GM18502 (cell line): ENCODE results near the gene ENO3.

ENCODE experiments used
- ATAC-seq: cut with Tn5 transposase; IDR thresholded peaks from one replicate; pipeline ENCODE4 v1.9.1; 2021; ENCODE audit warnings: mild to moderate bottlenecking; ENCODE audit not compliant: unreplicated experiment, poor library complexity

Gene ENO3

DNA sequence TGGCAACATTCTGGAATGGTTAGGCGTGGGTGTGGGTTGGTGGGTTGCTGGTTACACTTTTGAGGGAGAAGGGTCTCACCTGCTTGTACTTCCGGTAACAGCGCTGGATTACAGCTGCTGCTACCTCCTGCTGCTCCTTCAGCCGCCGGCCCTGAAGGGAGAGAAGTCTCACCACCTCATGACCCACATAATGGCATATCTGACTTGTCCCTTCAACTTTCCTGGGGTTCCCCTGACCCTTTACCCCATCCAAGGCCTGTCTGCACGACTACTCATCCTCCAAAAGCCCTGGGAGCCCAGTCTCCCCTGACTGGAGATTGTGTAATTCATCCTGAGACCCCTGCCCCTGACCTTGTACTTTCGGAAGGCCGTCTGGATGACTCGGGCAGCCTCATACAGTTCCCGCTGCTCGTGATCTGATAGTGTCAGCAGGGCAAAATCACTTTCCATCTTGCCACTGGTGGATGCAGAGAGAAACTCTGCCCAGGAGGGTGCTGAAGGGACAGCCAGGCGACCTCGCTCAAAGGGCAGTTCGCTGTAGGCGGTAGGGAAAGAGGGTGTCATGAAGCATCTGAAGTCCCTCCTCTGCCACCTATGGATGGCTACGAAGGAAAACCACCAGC, 18.7 kb downstream of the ENO3 start:
- ATAC-seq, result no peak

DNA sequence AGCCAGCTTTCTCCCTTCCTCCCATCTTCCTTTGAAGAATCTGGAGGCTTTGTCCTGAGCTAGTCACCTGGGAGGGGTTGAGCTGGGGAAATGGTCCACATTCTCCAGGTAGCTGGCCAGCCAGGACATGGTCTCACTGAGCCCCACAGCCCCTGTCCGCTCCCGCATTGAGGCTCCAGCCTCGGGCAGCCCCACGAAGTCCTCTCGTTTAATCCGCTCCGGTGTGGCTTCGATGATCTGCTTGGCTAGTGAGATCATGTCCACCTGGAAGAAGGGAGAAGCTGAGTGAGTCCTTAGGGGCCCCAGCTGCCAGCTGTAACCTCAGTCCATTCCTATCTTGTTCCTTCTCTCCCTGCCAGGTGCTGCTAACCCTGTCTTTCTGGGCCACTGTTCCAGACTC, 19.4 kb downstream of the ENO3 start:
- no peak for ATAC-seq

GRCh38 chr17:4971826-4972225, 20.9 kb downstream of the ENO3 start:
- no peak for ATAC-seq

GRCh38 chr17:4972322-4972721, 21.4 kb downstream of the ENO3 start:
- ATAC-seq, result no peak

DNA sequence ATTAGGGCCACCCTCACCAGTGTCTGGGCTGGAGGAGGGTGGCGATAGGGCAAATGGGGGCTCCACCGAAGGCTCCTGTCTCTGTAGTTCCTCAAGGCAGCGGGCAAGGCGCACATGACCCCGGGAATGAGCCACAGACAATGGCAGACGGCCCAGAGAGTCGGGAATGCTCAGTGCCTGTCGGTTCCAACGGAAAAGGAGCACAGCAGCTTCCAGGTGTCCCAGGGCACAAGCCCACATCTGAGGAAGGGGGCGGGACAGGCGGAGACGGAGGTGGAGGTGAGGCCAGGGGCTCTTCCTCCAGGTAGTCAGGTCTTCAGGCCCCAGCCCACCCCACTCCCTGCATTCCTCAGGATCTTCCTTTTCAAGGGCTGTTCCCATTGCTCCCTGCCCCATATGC, 21.8 kb downstream of the ENO3 start:
- ATAC-seq, result no peak

DNA sequence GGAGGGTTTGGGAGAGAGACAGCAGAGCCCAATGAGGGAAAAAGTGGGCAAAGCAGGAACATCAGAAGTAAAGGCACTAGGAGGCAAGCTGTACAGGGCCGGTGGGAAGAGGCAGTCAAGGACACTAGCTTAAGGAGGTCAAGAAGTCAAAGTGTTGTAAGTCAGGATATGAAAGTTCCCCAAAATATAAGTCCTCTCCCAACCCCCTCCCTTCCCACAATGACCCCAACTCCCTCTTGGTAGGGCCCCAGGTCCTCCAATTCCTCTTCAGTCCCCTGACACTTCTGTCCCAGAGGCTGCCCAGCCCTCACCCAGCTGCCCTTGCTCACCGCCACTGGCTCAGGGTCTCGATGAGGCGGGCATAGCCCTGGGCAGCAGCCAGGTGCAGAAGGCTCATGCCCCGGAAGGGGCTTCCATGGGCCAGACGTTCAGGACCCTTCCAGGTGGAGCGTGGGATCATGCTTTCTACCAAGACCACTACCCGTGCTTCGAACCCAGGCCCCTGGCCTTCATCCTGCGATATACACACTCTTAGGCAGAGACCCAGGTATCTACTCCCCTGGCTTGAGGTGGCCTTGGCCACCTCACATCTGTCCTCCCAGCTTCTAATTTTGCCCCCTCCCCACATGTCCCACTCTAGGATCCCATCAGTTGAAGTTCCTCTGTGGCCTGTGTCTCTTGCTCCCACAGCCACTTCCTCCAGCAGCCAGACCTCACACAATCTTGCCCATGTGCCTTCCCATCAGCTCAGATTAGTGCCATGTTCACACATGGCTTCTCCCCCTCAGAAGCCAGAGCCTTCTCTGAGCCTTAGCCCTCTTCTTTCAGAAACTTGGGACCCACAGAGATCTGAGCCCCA, 22.6 kb downstream of the ENO3 start:
- ATAC-seq, result no peak

DNA sequence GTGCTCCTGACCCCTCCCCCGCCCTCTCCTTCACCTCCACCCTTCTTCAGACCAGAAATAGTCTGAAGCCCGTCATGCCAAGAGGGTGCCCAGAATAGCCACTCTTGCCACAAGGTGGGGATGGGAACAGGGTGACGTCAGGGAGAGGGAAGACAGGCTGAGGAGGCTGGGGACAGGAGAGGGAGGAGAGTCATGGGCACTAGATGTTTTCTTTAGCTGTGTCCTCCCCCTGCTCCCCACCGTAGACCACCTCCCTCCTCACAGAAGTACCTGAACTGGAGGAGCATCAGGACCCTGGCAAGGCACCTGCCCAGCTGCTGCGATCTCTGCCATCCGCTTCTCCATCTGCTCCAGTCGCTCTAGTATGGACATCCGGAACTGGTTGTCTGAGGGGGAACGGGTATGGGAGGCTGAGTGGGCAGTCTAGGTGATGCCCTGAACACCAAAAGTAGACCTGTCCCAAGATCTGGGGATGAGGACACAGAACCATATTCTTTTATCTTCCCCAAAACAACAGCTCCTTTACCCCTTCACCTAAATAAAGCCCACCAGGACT, 23.3 kb downstream of the ENO3 start:
- ATAC-seq, result no peak

DNA sequence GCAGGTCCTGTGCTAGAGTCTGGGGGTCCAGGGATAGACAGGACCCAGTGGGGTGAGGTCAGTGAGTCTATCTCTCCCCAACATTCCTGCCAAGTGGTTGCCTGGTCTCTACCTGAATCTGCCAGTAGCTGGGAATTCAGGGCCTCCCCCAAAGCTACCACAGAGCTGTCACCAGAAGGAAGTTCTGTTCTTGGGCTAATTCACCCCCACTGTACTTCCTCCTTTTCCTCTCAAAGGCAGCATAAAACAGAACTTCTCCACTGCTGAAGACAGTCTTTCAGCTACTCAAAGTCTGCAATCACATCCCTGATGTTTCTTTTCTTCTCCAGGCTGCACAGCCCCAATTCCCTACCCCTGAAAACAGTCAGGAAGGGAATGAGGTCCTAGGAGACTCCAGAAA, 27.8 kb downstream of the ENO3 start:
- no peak for ATAC-seq

- ATAC-seq, result no peak
These were observed 29.8 kb downstream of the ENO3 start for GRCh38 chr17:4980644-4981216.

GRCh38 chr17:4982305-4982704, 31.4 kb downstream of the ENO3 start:
- no peak for ATAC-seq

DNA sequence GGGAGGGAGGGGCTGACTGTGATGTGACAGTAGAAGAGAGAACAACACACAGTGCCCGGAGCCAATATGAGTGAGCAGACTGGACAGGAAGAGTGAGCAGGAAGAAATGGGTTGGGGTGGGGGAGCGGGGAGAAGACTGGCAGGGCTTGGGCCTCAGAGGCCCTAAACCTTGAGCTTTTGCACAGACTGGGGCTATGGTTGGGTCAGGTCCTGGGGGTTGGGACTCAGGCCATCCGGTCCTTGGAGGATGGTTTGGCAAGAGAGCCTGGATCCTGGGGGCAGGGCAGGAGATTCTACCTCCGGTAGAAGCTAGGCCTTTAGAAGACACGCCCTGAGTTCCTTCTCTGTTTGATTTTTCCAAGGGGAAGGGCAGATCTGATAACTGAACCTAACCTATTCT, 35.5 kb downstream of the ENO3 start:
- no peak for ATAC-seq

DNA sequence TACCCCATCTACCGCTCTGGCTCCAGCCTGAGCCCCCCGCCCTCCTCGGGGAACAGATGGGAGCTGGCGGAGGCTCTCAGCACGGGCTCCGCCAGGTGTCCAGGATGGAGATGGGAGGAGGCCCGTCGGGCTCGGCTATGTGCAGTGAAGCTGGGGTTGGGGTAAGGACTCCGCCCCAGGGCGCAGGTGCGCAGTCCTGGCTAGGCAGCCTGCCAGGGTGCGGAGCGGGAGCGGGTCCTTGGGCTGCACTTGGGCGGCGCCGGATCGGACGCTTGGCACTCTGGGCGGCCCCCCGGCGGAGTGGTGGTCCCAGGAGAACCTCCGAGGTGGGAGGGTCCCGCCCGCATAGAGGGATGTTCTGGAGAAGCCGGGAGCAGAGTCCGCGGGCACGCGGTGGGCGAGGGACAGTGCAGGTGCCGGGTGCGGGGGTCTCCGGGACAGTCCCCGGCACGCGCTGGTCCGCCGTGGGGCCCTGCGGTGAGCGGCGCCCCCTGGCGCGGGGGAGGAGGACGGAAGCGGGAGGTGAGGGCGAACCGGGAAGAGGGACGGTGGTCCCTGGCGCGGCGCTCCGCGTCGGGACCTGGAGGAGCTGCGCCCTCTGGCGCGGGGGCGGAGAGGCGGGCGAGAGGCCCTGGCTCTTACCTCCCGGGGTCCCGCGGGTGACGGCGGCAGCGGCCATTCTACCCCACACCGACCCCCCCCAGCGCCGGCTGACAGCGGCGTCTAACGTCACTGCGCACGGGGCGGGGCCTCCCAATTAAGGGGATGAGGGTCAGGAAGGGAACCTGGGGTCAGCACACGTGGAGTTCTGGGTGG, 36.2 kb downstream of the ENO3 start, which contains the start of gene CAMTA2:
Gene CAMTA2, minus strand, starts transcription at position 725 of the 816 bp plus-strand sequence. CDS start 1,453 bp downstream, outside the sequence.
- ATAC-seq, result peak; percentile 75

DNA sequence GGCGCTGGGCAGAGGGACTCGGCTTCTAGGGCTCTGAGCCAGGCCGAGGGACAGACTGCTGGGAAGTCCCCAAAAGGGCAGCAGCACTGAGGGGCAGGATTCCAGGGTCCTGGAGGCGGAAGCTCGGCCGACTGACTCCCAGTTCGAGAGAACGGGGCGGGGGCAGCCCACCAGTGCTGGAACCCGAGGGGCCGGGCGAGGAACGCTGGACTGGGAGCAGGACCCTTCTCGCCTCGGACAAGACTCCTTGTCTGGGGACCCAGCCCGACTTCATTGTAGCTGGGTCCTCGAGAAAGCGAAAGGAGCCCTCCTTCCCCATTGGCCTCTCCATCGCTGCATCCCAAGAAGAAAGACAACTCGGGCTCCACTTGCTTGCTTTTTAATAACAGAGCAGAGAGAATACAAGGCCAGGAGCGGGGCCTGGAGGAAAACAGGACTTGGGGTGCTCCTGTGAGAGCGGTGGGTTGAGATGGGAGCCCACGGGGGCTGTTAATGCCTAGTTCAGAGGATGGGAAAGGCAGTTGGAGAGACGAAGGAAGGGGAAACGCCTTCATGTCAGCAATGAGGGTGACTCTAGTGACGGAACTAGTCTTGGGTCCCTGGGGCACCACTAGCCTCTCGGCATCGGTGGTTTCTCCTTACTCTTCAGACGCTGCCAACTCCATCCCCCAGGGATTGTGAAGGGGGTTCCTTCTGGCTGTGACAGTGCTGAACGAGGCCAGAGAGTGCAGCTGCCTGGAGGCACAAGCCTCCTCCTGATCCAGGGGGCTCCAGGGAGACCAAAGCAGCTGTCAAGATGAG, 37.0 kb downstream of the ENO3 start:
- ATAC-seq, result no peak

GRCh38 chr17:4994081-4994595, 43.2 kb downstream of the ENO3 start:
- no peak for ATAC-seq

DNA sequence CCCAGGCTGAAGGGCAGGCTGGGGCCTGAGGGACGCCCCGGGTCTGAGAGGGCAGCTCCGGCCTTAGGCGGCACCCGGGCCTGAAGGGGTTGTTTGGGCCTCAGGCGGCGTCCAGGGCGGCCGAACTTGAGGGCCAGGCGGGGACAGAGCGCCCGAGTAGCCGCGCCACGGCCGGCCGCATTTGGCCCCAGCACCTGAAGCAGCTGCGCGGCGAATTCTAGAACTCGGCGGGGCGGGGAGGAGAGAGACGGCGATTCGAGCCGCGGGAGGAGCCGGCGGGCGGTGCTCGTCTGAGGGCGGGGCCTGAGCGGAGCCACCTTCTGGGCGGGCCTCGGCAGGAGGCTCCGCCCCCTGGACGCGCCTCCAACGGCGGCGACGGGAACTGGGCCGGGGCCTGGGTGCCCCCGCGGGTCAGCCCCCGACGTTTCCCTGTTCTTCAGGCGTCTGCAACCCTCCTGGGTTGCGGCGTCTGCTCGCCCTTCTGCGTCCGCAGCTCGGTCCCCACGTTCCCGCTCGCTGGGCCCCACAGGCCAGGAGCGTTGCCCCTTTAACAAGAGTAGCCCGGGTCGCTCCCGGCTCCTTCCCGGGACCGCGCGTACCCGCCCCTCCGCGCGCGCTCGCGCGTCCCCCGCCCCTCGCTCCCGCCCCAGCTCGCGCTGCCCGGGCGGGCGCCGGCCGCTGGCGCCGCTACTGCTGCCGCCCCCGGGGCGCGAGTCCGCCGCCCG, 46.5 kb downstream of the ENO3 start, which contains the start of the genes INCA1 and KIF1C:
Gene INCA1, minus strand, starts transcription at position 221 of the 725 bp plus-strand sequence. CDS start 3,085 bp downstream, outside the sequence.
Gene KIF1C, plus strand, starts transcription at position 649 of the 725 bp plus-strand sequence. CDS start 2,297 bp downstream, outside the sequence.
- ATAC-seq, result peak; percentile 88

GRCh38 chr17:4998027-4998731, 47.3 kb downstream of the ENO3 start:
- peak; percentile 5 for ATAC-seq

- ATAC-seq, result no peak
These were observed 48.0 kb downstream of the ENO3 start for GRCh38 chr17:4998732-4999429.
